RPMI8226 (cell line): ENCODE data around the gene FAM151B.
A peak's percentile ranks its signal among the peaks of the same experiment; 100 is the strongest.
"Not testable (repeated sequence)": the region's sequence is repeated elsewhere in the genome, so short reads cannot be mapped to it uniquely, and the experiment has no call there.

ENCODE experiments used
- DNase-seq: peaks from one replicate; pipeline ENCODE4 v3.0.0-alpha.2; 2015

Gene FAM151B

DNA sequence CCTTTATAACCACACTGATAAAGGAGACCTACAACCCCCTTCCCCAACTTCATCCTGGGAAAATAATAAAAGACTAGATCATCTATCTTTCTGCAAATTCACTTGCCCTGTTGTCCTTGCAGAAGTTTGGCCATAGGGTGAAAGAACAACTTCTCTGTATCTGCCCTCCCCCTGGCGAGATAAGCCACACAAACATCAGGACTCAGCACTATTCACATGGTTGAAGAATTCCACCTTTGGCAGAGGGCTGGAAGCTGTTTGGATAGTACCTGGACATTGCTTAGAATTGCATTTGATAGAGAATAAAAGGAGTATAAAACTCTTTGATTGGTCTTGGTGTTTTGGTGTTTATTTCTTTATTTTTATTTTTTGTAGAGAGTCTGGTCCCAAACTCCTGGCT lies 16.9 kb downstream of the FAM151B start:
- no peak for DNase-seq

DNA sequence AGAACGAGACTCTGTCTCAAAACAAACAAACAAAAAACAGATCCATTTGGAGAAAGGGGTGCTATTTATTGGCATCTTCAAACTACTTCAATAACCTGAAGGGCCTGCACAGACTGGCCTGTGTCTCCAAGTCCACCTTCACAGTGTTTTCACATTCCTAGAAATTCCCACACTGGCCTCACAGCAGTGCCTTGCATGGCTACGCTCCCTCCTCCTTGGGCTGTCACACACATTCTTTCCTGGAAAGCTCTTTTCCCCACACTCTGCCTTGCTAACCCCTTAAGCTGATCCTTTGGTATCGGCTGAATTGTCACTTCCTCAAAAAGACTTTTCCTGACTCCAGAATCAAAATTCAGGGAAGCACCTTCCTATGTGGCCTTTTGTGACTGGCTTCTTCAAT lies 19.8 kb downstream of the FAM151B start:
- DNase-seq = no peak

DNA sequence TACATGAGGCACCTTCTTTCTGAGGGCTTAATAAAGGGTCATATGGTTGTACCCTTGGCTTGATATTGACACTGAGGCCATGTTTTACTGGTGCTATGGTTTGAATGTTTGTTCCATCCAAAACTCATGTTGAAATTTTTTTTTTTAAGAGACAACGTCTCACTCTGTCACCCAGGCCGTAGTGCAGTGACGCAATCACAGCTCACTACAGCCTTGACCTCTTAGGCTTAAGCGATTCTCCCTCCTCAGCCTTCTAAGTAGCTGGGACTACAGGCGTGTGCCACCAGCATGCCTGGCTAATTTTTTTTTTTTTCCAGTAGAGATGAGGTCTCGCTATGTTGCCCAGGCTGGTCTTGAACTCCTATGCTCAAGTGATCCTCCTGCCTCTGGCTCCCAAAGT lies 20.9 kb downstream of the FAM151B start:
- no peak for DNase-seq

DNA sequence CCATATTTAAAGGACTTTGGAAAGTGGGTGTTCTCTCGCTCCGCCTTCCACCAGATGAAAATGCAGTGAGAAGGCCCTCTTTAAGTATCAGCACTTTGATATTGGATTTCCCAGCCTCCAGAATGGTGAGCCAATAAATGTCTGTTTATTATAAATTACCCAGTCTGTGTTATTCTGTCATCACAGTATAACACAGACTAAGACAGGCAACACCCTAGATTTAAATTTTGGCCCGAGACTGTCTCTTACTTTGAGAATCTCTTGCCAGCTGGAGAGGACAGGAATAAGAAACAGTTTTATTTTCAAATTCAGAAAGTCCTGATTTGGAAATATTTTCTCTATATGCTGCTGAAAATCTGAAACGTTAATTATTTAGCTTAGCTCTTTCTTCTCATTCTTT lies 21.5 kb downstream of the FAM151B start:
- DNase-seq = no peak

DNA sequence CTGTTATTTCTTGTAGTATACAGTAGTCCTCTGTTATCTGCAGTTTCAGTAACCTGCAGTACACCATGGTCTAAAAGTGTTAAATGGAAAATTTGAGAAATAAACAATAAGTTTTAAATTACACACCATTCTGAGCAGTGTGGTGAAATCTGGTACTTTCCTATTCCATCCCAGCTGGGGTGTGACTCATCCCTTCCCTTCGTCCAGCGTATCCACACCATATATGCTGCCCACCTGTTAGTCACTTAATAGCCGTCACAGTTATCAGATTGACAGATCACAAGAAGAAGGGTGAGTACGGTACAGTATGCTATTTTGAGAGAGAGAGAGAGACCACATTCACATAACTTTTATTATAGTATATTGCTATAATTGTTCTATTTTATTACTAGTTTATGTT lies 28.9 kb downstream of the FAM151B start:
- no peak for DNase-seq

DNA sequence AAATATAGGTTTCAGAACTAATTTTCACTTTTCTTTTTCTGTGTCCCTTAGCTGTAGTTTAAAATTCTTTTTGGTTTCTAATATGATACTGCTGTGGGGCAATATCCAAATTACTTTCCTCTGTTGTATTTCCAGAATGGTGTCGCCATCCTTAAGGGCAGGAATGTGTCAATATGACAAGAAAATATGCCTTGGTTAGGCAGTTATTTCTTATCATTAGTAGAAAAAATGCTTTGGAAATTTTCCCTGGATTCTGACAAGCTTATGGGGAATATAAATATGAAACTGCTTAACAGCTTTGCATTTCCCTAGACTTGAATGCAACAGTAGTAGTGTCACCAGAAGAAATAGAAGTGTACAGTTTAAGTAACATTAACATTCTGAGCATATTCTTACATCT lies 52.8 kb downstream of the FAM151B start:
- no peak for DNase-seq

DNA sequence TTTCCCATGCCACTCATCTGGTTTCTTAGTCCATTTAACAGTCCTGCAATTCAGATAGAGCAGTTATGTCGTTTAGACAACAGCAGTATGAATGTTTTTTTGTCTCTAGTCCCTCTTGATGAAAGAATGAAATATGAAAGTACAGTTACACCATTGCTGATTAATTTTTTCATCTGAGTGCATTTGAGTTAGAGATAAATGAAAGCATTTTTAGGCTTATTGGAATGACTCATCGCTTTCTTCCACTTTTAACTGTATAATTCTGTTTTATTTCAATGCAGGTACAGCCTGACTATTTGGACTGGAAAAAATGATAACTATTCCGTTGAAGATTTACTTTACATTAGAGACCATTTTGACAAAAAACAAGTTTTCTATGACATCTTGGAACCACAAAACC lies 53.5 kb downstream of the FAM151B start:
- no peak for DNase-seq

DNA sequence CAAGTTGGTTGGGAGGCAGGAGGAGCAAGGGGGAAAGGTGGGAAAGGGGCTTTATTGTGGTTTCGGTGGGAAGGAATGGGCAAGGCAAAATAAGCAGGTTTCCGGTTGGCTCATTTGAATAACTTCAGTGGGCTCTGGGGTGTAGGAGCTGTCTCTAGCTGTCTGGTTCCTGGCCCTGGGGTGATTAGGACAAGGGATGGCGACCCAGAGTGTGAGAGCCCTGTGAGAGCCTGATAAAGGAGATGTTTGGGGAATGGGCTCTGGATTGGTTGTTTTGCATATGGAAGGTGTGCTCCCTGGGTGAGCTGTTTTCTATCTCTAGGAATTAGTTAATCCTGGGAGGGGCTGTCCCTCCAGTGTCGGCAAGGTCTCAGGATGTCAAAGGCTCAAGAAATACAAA lies 66.7 kb downstream of the FAM151B start:
- DNase-seq = no peak

DNA sequence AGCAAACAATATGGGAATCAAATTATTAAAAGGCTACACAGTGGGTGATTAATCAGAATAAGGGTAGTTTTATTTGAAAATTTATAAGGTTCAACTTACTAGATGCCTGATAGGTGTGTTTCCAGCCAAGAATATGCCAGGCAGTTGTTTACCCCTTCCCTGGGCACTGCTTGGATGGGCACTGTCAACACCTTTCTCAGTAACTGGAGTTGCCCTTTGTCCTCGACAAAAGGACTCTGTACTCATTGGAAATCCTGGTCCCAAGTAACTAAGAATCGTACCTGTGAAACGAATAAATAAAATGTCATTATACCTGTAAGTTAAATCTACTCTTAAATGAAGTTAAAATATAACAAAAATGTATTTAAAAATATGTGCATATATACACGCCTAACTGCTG lies 67.2 kb downstream of the FAM151B start:
- DNase-seq = no peak

DNA sequence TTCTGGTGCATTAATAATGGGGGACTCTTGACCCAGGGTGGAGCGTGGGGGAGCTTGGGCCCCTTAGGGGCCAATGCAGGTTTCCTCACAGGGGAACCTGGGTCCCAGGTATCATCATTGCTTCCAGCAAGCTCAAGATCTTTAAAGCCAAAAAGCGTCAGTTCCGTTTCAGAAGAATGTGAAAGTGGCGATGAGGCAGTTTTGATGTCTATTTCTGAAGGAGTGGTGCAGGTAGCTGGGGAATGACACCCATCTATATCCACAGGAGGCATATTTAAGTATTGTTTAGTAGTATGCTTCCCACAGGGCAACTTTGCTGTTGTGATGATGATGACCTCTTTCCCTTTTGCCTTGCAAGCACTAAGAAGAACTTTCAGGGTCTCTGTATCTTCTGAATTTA lies 71.3 kb downstream of the FAM151B start:
- peak; percentile 71 for DNase-seq

DNA sequence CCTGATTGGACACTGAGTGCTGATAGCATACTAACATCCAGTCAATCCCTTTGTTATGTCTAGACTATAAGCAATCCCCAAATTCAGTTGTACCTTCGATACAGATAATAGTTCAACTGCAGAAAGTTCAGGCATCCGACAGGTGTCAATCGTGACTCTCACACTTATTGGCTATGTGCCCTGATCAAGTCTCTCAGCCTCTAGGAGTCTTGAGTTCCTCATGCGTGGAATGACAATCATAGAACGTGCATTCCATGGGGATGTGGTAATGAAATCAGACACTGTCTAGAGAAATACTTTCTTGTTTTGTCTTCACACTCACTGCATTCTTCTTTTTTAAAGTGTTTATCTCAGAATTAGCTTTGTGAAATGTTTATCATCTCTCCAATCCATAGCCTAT lies 77.4 kb downstream of the FAM151B start:
- DNase-seq = no peak

DNA sequence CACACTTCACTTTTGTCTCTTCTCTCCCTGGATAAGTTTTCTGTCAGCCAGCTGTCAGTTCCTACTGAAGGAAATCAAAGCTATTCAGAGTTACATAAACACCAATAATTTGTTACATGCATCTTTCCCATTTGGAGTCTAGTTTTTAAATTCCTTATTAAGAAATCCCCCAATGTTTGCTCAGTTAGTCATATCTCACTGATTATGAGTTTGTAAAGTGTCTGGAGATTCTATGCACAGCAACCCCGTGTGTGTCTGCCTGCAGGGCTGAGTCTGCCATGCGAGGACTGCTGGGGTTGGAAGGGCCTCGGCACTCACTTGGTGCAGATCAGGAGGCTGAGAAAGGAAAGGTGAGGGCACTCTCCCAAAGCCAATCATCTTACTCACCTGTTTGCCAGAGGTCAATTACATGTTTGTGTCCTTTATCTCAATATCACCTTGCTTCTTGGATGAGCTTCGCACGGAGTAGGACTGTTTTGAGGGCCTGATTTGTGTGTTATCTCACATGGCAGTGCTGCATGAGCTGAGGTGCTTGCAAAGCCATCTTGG lies 78.9 kb downstream of the FAM151B start:
- DNase-seq = no peak

DNA sequence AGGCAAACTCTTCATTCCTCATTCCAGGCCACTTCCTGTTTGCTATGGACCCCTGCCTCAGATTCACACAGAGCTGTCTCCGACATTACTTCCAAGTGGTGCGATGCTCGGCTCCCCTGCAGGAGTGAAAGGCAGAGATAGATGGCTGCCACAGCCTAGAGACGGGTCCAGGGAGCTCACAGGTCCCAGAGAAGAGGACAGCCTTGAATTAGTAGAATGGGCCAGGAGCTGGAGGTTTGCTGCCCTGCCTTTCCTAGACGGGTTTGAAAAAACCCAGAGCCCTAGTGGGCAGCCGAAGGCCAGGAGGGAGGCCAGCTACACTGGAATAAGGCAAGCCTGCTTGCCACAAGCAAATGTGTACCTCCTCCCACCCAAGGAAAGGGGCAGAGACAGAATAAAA lies 80.4 kb downstream of the FAM151B start:
- no peak for DNase-seq

DNA sequence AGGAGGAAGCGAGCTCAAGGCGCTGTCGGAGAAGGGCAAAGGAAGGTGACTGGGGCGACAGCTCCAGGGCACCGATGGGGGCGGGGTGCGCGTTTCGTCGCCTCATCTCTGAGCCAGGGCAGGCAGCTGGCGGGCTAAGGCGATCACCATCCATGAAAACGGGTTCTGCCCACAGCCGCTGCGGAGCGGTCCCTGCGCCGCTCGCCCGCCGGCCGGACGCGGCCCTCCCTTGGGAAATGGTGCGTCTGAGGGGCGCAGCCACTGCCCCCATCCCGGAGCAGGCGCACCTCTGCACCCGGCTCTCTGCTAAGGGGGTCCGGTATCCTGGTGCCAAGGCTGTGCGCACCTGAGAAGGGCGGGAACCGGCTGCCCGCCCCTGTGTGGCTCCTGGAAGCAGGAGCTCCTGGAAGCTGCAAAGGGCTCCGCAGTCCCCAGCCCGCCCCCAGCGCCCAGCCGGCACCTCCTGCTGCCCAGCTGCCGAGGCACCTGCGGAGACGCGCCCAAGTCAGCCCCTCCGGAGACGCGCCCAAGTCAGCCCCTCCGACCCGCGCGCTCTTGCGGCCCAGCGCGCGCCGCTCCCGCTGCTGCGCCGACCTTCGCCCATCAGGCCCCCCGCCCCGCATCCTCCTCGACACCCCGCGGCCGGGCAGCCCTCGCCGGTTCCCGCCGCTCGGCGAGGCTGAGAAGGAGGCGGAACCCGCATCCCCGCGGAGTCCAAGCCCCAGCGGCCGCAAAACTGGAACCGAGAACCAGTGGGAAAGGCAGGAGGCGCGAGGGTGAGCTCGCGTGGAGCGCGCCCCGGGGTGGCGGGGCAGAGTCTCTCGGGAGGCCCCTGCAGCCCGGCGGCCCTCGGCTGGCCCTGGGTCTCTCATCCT lies 81.4 kb downstream of the FAM151B start:
- DNase-seq = no peak

DNA sequence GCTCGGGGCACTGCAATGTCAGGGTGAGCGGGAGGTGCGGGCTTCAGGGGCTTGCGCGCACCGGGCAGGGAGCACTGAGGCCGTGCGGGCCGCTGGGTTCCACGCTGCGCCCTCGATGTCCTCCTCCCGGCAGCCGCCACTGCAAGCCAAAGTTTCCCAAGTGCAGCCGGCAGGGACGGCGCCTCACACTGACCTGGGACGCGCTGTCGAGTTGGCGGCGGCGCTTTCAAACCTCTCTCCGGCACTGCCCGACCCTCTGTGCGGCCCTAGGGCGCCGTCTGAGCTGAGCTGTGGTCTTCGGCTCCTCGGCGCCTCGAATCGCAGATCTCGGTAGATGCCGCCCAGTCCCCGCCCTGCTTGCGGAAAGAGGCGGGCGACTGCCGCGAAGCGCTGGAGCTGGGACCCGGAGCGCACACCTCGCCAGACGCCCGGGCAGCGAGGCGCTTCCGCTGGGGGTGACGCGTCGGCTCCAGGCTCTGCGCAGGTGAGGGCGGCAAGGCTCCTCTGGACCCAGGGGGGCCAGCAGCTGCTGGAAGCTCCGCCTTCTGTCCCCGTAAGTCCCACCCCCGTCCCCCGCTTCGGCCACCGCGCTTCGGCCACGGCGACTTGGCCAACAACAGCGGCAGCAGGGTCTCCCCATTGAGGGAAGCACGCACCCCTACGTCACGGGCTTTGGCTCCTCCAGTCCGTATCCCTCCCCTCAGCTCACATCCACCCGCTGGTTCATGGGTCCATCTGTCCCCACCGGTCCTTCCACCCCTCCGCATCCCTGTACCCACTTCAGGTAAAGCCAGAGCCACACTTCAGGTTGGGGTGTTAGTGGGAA lies 82.3 kb downstream of the FAM151B start, which contains the start of gene ANKRD34B:
Gene ANKRD34B (minus strand): TSS at position 320 of the 826 bp plus-strand sequence. CDS start 10,261 bp downstream, outside the sequence.
- peak; percentile 60 for DNase-seq

DNA sequence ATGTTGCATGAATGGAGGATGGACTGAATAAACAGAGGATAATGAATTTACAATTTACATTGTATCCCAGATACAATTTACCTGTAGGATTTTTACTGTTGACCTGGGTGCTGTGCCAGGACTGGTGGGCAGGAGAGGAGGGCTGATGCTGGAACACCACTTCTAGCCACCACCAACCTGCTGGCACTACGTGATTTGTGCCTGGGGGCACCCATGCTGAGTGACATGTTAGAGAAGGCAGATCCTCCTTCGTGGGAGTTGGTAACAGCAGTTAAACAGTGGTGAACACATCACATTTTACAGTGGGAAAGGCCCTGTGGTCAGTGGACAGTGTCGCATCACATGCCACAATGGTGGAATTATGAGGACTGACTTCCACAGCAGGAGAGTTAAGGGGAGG lies 85.2 kb downstream of the FAM151B start:
- DNase-seq = no peak

DNA sequence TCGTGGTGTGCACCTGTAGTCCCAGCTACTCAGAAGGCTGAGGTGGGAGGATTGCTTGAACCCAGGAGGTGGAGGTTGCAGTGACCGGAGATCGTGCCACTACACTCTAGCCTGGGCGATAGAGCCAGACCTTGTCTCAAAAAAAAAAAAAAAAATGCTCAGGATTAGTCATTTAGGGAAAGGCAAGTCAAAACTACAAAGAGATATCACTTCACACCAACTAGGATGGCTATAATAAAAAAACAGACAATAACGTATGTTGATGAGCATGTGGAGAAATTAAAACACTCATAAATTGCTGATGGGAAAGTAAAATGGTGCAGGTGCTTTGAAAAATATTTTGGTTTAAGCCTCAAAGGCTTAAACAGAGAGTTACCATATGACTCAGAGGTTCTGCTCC lies 88.5 kb downstream of the FAM151B start:
- no peak for DNase-seq

DNA sequence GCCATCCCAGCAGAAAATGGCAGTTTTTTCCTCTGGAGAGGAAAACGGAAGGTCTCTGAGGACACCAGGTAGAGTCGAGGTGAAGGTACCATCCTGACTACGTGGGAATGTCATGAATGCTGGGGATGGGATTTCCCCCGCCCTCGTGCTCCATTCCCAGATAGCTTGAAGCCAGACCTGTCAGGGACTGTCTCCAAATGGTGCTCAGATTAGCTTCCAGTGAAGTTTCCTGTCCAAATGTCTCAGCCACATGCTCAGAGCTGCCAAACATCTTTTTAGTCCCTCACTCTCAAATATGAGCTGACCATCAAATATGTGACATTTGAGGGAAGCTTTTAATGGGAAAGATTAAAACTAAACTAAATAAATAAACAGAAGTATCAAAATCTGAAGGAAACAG lies 89.8 kb downstream of the FAM151B start:
- DNase-seq = no peak

DNA sequence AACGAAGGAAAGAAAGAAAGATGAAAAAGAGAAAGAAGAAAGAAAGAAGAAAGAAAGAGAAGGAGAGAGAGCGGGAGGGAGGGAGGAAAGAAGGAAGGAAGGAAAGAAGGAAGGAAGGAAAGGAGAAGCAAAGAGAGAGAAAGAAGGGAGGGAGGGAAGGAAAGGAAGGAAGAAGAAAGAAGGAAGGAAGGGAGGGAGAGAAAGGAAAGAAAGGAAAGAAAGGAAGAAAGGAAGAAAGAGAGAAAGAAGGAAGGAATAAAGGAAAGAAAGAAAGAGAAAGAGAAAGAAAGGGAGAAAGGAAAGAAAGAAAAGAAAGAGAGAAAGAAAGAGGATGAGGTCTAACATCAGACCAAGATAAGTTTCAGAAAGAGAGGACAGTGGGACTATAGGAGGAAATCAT lies 91.2 kb downstream of the FAM151B start:
- no peak for DNase-seq

DNA sequence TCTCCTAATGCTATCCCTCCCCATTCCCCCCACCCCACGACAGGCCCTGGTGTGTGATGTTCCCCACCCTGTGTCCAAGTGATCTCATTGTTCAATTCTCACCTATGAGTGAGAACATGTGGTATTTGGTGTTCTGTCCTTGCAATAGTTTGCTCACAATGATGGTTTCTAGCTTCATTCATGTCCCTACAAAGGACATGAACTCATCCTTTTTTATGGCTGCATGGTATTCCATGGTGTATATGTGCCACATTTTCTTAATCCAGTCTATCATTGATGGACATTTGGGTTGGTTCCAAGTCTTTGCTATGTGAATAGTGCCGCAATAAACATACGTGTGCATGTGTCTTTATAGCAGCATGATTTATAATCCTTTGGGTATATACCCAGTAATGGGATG lies 92.4 kb downstream of the FAM151B start:
- DNase-seq = not testable (repeated sequence)

DNA sequence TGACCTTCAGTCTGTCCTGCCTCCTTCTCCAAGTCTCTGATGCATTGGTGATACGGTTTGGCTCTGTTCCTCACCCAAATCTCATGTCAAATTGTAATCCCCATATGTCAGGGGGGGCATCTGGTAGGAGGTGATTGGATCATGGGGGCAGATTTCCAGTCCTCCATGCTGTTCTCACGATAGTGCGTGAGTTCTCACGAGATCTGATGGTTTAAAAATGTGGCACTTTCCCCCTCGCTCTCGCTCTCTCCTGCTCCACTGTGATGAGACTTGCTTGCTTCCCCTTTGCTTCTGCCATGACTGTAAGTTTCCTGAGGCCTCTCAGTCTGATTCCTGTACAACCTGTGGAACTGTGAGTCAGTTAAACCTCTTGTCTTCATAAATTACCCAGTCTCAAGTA lies 96.9 kb downstream of the FAM151B start:
- DNase-seq = no peak

DNA sequence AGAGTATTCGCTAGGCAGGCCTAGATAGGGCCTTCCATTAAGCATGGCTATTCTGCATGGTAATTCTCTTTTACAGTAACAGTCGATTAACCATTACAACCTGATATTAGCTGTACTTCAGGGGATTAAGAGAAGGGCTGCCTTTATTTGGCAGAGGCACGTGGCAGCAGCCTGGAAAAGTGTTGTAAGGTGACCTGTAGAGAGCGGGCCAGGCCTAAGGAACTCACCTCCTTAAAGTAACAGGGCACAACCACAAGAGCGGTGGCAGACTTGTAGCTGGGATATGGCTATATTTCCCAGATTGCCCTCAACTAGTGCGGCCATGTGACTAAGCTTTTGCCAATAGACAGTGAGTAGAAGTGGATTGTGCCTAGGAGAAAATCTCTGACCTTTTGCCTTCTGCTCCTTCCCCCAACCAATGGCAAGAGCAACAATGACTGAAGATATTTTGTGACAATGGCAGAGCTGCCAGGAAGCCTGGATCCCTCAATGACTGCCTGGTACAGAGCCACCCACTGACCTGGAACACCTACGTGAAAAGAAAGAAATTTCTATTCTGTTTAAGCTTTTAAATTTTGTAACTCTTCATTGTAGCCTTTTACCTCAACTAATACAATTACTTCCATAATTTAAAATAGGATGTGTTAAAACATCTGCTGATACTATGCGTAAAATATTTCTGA lies 101.1 kb downstream of the FAM151B start:
- DNase-seq = no peak

DNA sequence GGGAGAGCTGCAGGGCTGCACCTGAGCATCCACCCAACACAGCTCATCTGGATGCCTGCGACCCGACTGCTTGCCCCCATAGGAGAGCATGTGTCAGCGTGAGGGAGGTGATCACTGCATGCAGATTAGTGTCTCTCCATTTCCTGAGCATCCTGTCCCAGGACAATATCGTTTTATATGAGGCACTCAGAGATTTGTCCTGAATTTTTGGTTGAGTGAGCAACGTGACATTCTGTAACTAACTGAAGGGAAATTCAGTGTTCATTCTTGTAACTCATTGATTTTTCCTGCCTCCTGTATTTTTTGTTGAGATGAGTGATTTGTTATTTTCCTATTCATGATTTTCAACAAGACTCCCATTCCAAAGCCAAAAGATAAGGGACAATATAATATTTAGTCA lies 102.9 kb downstream of the FAM151B start:
- no peak for DNase-seq
